ENCODE results near the gene ATP2C2. TPM values are rescaled to one million over a fixed set of nuclear protein-coding genes. Genes with fewer than 3 reads are reported as not detected.

Gene ATP2C2
- total RNA-seq, 1 experiment from 2014 or later = not detected

DNA sequence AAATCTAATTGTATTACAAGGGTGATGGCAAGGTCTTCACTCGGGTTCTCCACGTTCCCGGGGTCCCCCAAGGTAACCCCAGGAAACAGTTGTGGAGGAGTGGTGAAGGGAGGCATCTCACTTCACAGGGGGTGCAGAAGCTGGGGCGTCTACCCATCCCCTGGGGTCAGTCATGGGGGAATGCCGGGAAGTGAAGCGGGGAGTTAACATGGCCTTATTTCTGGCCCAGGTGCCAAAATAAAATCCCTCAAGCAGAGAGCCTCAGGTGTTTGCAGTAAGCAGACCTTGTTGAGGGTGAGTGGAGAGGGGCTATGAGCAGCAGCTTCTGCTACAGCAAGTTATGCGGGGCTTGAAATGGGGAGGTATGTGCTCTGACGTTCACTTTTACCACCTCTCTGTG, 9.0 kb upstream of the ATP2C2 start:
- DNase-seq (ENCODE audit: low spot score) = no peak
- in situ Hi-C loops (cut with HindIII; ENCODE audit: low sequenced_read_pairs) = no loop called here

GRCh38 chr16:84360170-84360569, 8.2 kb upstream of the ATP2C2 start:
- no peak for DNase-seq (ENCODE audit: low spot score)
- in situ Hi-C loops (cut with HindIII; ENCODE audit: low sequenced_read_pairs) = no loop called here

- no peak for DNase-seq (ENCODE audit: low spot score)
These were observed 7.6 kb upstream of the ATP2C2 start for GRCh38 chr16:84360748-84361147.

DNA sequence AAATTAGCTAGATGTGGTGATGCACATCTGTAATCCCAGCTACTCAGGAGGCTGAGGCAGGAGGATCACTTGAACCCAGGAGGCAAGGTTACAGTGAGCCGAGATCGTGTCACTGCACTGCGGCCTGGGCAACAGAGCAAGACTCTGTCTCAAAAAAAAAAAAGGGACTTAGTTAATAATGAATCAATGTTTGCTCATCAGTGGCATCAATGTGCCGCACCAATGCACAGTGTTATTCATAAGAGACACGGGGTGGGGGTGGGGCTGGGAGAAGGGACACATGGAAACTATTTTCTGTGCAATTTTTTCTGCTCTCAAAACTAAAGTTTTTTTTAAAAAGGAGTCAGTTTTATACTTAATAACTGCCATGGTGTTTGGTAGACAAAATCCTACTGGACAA, 6.8 kb upstream of the ATP2C2 start:
- in situ Hi-C loops (cut with HindIII; ENCODE audit: low sequenced_read_pairs) = no loop called here

More at GRCh38 chr16:84360748-84361147, 7.6 kb upstream of the ATP2C2 start:
- in situ Hi-C loops (cut with HindIII; ENCODE audit: low sequenced_read_pairs) = no loop called here

DNA sequence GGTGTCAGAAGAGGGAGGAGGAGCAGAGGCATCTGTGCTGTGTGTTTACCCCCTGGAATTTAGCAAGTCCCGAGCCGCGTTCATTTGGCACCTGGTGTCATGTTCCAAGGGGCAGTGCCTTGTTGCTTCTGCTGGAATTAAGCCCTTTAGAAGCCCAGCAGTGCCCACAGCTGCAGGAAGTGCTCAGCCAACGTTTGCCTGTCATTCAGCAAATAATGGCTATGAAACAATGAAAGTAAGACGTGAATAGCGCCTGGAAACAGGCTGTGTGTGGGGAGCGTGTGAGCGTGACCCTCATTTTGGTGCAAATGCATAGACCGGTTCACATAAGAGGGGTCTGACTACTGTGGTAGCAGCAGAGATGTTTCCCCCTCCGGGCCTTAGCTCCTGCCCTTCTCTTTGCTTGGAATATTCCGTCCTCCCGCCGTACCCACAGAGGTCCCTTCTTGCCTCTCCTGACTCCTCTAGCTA, 5.8 kb upstream of the ATP2C2 start:
- no peak for DNase-seq (ENCODE audit: low spot score)
- in situ Hi-C loops (cut with HindIII; ENCODE audit: low sequenced_read_pairs) = no loop called here

More for the DNA sequence above, 6.8 kb upstream of the ATP2C2 start:
- no peak for DNase-seq (ENCODE audit: low spot score)

- DNase-seq (ENCODE audit: low spot score) = no peak
- in situ Hi-C loops (cut with HindIII; ENCODE audit: low sequenced_read_pairs) = no loop called here
These were observed 2.1 kb upstream of the ATP2C2 start for GRCh38 chr16:84366208-84366607.

- DNase-seq (ENCODE audit: low spot score) = no peak
- in situ Hi-C loops (cut with HindIII; ENCODE audit: low sequenced_read_pairs) = no loop called here
These were observed 1.0 kb upstream of the ATP2C2 start for GRCh38 chr16:84367297-84367680.

GRCh38 chr16:84367750-84368307, 509 bp upstream of the ATP2C2 start:
- no peak for DNase-seq (ENCODE audit: low spot score)

DNA sequence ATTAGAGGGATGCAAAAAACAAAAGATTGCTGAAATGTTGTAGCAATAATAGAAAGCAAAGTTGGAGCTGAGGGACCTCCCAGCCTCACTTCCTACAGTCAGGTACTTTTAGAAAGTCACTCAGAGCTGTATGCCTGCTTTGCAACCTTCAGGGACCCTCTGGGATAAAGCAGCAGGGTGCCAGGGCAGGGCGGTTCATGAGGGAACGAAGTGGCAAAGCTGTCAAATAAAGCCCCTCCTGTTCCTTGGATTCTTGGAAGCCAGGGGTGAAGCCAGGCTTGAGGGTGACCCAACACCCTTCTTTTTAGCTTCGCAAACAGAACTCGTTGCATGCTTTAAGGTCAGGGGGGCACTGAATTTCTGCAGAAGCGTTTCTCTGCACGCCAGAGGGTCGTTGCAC, 767 bp downstream of the ATP2C2 start:
- no peak for DNase-seq (ENCODE audit: low spot score)
- in situ Hi-C loops (cut with HindIII; ENCODE audit: low sequenced_read_pairs) = no loop called here

More at GRCh38 chr16:84367750-84368307, 509 bp upstream of the ATP2C2 start:
- in situ Hi-C loops (cut with HindIII; ENCODE audit: low sequenced_read_pairs) = no loop called here

- in situ Hi-C loops (cut with HindIII; ENCODE audit: low sequenced_read_pairs) = loop anchor here (5.0 kb wide), 1 partner anchor 97 kb away; no protein-coding TSS in a partner anchor
- no peak for DNase-seq (ENCODE audit: low spot score)
These were observed 1.7 kb downstream of the ATP2C2 start for GRCh38 chr16:84369938-84370627.

DNA sequence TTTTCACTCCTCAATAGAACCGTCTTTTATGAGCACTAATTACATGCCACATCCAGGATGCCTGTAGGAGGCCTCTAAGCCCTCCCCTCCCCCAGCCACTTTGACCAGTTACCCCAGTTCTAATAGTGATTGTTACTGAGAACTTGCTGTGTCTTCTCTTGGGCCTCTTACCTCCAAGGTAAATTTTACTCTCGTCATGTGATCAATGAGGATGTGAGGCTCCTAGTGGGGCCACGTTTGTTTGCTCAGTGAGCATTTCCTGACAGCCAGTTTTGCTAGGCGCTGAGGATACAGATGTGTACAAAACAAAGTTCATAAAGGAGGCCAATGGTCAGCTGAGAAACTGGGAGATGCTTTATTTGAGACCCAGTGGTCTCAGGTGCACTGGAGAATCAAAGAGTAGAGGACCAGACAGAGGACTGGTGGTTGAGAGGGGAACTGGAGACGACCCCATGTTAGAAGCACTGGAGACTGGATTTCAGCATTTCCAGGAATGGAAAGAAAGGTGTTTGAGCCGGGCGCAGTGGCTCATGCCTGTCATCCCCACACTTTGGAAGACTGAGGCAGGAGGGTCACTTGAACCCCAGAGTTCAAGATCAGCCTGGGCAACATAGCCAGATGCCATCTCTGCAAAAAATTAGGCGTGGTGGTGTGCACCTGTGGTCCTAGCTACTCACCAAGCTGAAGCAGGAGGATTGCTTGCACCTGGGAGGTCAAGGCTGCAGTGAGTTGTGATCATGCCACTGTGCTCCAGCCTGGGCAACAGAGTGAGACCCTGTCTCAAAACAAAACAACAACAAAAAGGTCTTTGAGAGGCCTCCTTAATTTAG, 2.6 kb downstream of the ATP2C2 start:
- no peak for DNase-seq (ENCODE audit: low spot score)
- in situ Hi-C loops (cut with HindIII; ENCODE audit: low sequenced_read_pairs) = loop anchor here (5.0 kb wide), 1 partner anchor 96 kb away; no protein-coding TSS in a partner anchor

- DNase-seq (ENCODE audit: low spot score) = no peak
- in situ Hi-C loops (cut with HindIII; ENCODE audit: low sequenced_read_pairs) = loop anchor here (5.0 kb wide), 1 partner anchor 96 kb away; no protein-coding TSS in a partner anchor
These were observed 3.2 kb downstream of the ATP2C2 start for GRCh38 chr16:84371553-84371865.

DNA sequence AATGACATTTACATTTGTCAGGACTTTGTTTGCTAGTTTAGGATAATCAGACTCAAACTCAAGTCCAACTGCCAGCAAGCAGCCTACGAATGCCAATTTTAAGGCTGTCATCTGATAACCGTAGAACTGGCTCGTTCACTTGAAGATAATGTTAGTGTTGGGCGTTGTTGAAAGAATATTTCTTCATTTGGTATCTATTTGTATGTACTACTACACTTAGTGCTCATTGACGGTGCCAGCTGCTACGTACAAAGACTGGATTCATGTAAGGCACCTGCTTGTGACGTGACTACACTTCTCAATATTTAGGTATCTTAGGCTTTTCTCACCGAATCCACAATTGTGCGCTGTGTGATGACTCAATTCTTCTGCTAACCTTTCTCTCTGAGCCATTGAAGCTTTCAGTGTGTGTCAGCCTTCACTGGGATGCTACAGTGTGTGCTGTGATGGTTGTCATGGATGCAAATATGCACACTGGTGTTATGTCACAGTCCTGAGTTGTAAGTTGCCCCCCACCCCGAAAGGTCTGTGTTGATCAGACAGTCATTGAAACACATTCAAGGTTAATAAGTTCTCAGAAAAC, 5.7 kb downstream of the ATP2C2 start:
- no peak for DNase-seq (ENCODE audit: low spot score)
- in situ Hi-C loops (cut with HindIII; ENCODE audit: low sequenced_read_pairs) = loop anchor here (5.0 kb wide), 1 partner anchor 93 kb away; no protein-coding TSS in a partner anchor

- DNase-seq (ENCODE audit: low spot score) = no peak
- in situ Hi-C loops (cut with HindIII; ENCODE audit: low sequenced_read_pairs) = no loop called here
These were observed 9.8 kb downstream of the ATP2C2 start for GRCh38 chr16:84378099-84378498.

GRCh38 chr16:84378567-84378966, 10.2 kb downstream of the ATP2C2 start:
- in situ Hi-C loops (cut with HindIII; ENCODE audit: low sequenced_read_pairs) = no loop called here
- DNase-seq (ENCODE audit: low spot score) = no peak

DNA sequence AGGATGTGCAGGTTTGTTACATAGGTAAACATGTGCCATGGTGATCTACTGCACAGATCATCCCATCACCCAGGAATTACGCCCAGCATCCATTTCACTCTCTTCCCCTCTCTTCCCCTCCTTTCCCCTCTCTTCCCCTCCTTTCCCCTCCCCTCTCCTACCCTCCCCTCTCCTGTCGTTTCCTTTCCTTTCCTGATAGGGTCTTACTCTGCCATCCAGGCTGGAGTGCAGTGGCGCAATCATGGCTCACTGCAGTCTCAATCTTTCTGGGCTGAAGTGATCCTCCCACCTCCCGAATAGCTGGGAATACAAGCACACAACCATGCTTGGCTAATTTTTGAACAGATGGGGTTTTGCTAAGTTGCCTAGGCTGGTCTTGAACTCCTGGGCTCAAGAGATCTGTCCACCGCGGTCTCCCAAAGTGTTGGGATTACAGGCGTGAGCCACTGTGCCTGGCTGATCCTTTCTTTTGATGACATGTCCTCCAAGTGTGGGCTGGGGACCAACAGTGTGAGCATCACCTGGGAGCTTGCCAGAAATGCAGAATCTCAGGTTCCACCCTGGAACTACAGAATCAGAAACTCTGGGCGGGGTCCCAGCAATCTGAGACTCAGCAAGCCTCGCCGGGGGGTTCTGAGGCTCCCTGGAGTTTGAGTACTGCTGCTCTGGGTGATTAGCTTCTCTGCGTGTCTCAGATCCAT, 10.8 kb downstream of the ATP2C2 start:
- DNase-seq (ENCODE audit: low spot score) = no peak
- in situ Hi-C loops (cut with HindIII; ENCODE audit: low sequenced_read_pairs) = no loop called here

GRCh38 chr16:84379709-84380362, 11.5 kb downstream of the ATP2C2 start:
- DNase-seq (ENCODE audit: low spot score) = no peak
- in situ Hi-C loops (cut with HindIII; ENCODE audit: low sequenced_read_pairs) = no loop called here

DNA sequence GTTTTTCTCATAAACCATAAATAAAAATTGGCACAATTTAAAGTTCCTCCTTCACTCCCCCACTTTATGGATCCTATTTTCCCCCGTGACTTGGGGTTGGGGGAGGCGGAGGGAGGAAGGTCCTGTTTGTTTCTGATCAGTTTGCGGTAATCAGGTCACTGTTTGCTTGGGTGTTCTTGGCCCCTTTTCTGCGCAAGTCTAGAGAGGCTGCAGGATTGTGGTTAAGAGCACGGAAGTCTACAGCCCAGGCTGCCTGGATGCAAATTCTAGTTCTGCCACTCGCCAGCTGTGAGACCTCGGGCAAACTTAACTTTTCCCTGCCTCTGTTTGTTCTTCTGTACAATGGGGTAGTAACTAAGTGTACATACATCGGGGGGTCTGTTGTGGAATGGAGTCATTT, 12.1 kb downstream of the ATP2C2 start:
- DNase-seq (ENCODE audit: low spot score) = no peak
- in situ Hi-C loops (cut with HindIII; ENCODE audit: low sequenced_read_pairs) = no loop called here

GRCh38 chr16:84382396-84382795, 14.1 kb downstream of the ATP2C2 start:
- DNase-seq (ENCODE audit: low spot score) = no peak
- in situ Hi-C loops (cut with HindIII; ENCODE audit: low sequenced_read_pairs) = no loop called here
